Natural killer cell (primary cell): ENCODE results near the gene RHEX. TPM values are rescaled to one million over a fixed set of nuclear protein-coding genes. Genes with fewer than 3 reads are reported as not detected.

ENCODE experiments used
- ATAC-seq, 3 donors: fragments of 150-1000 bp in 2 of 3; fragments of 200-7000 bp in 1 of 3; cut with Tn5 transposase; 1 replicate in 1 of 3; 2 replicates in 2 of 3; pipeline ENCODE4 v1.10.0; 2021; ENCODE audit warnings: mild to moderate bottlenecking in 2 of 3, moderate library complexity in 2 of 3
- DNase-seq, 2 donors: peaks; one replicate each; pipeline versions ENCODE4 v3.0.0 to v3.0.0-alpha.2; 2013 to 2021; ENCODE audit warnings: mixed read lengths in 1 of 2
- H3K27ac ChIP-seq: one replicate; pipeline ENCODE4 v1.5.1; 2013; ENCODE audit warnings: mild to moderate bottlenecking, low read length
- H3K27me3 ChIP-seq: one replicate; pipeline ENCODE4 v1.6.1; 2013; ENCODE audit warnings: low read length; ENCODE audit not compliant: control insufficient read depth, insufficient read depth
- H3K36me3 ChIP-seq: one replicate; pipeline ENCODE4 v1.6.1; 2013; ENCODE audit warnings: low read length; ENCODE audit not compliant: control insufficient read depth, insufficient read depth
- H3K4me1 ChIP-seq: one replicate; pipeline ENCODE4 v1.6.1; 2013; ENCODE audit warnings: low read length; ENCODE audit not compliant: control insufficient read depth, insufficient read depth
- H3K4me3 ChIP-seq: one replicate; pipeline ENCODE4 v1.5.1; 2013; ENCODE audit warnings: low read length
- H3K9me3 ChIP-seq: one replicate; pipeline ENCODE4 v1.6.1; 2013; ENCODE audit warnings: low read length; ENCODE audit not compliant: control insufficient read depth, insufficient read depth
- H3K27ac Mint-ChIP-seq, 2 donors: one replicate each; pipeline ENCODE4 v1.8.0; 2022; ENCODE audit warnings: mild to moderate bottlenecking in 2 of 2, mixed read lengths in 2 of 2, moderate library complexity in 1 of 2
- H3K27me3 Mint-ChIP-seq, 2 donors: one replicate each; pipeline ENCODE4 v1.8.0; 2022; ENCODE audit warnings: low read depth in 2 of 2, mixed read lengths in 2 of 2
- H3K36me3 Mint-ChIP-seq: one replicate; pipeline ENCODE4 v1.8.0; 2022; ENCODE audit warnings: mixed read lengths
- H3K4me1 Mint-ChIP-seq, 2 donors: one replicate each; pipeline ENCODE4 v1.8.0; 2022; ENCODE audit warnings: mixed read lengths in 2 of 2
- H3K4me3 Mint-ChIP-seq: one replicate; pipeline ENCODE4 v1.8.0; 2022; ENCODE audit warnings: mild to moderate bottlenecking, moderate library complexity, mixed read lengths
- H3K9me3 Mint-ChIP-seq, 2 donors: one replicate each; pipeline ENCODE4 v1.8.0; 2022; ENCODE audit warnings: mixed read lengths in 2 of 2
- CTCF ChIP-seq: fragments of 200-600 bp; IDR thresholded peaks from one replicate; pipeline ENCODE4 v1.8.0; 2022; ENCODE audit warnings: antibody characterized with exemption
- WGBS: methylation state at CpG from one replicate; pipeline ENCODE4 v1.1.7; 2013; ENCODE audit warnings: missing lambda C conversion rate; ENCODE audit not compliant: insufficient coverage; 5-methylcytosine and 5-hydroxymethylcytosine counted together
- intact Hi-C: fragments of 100-400 bp; cut with micrococcal nuclease; formaldehyde crosslinking; loops from one replicate; pipeline ENCODE4 v1.14.2; 2022
- total RNA-seq, 4 donors: library from RNA; stranded (reverse); fragments of 120-200 nt in 1 of 4; gene quantifications; one replicate each; pipeline versions ENCODE4 v1.2.3 to v1.2.4, GENCODE V29; 2013 to 2022

Gene RHEX
- total RNA-seq, 3 donors from 2014 or later (not counting 1 experiment from before 2014, with no cell fraction given) = 0.24 to 21.3 TPM; not detected in 1

GRCh38 chr1:206082831-206083695 is 30.1 kb downstream of the RHEX start:
- Histone ChIP-seq H3K36me3 (no peaks in the 10 kb centered on the region), H3K9me3 (no peaks in the 10 kb centered on the region), H3K27me3 (no peaks in the 10 kb centered on the region), H3K27ac (no peak overlapping the region), H3K4me1 (peaks cover 4% of the 10 kb centered on the region), H3K4me3 (no peak overlapping the region)
- no peak overlapping the region for H3K4me3 Mint-ChIP-seq
- ATAC-seq (no peak), DNase-seq (no peak)
- peaks cover 0 to 7% of the 10 kb centered on the region in 2 donors for H3K27me3 Mint-ChIP-seq
- no peaks in the 10 kb centered on the region for H3K36me3 Mint-ChIP-seq
- peaks cover 8 to 12% of the 10 kb centered on the region in 2 donors for H3K4me1 Mint-ChIP-seq
- intact Hi-C loops = no loop called here
- no peak overlapping the region for H3K27ac Mint-ChIP-seq
- no peaks in the 10 kb centered on the region for H3K9me3 Mint-ChIP-seq
- WGBS = 66% methylated on average over 6 of the region's 8 CpGs
- TF ChIP-seq CTCF = no peak

- no peaks in the 10 kb centered on the region for H3K9me3 Mint-ChIP-seq
- no peak for ATAC-seq
- H3K4me3 Mint-ChIP-seq = no peak overlapping the region
- no peak overlapping the region for H3K27ac ChIP-seq
- no peaks in the 10 kb centered on the region for H3K27me3 ChIP-seq
- H3K9me3 ChIP-seq = no peaks in the 10 kb centered on the region
- intact Hi-C loops = no loop called here
- H3K27me3 Mint-ChIP-seq = peaks cover 1 to 7% of the 10 kb centered on the region in 2 donors
- H3K4me1 ChIP-seq = peaks cover 4% of the 10 kb centered on the region
- 96% methylated on average over 2 of the region's 2 CpGs for WGBS
- H3K4me3 ChIP-seq = no peak overlapping the region
- no peak overlapping the region for H3K27ac Mint-ChIP-seq
- DNase-seq = no peak
- H3K36me3 ChIP-seq = no peaks in the 10 kb centered on the region
- H3K4me1 Mint-ChIP-seq = peaks cover 8 to 12% of the 10 kb centered on the region in 2 donors
- no peak for TF ChIP-seq CTCF
- H3K36me3 Mint-ChIP-seq = no peaks in the 10 kb centered on the region
These were observed 30.8 kb downstream of the RHEX start for GRCh38 chr1:206083750-206084149.

- H3K27me3 Mint-ChIP-seq = peaks cover 3 to 4% of the 10 kb centered on the region in 2 donors
- Histone ChIP-seq H3K27me3 (no peaks in the 10 kb centered on the region), H3K27ac (no peak overlapping the region), H3K36me3 (no peaks in the 10 kb centered on the region), H3K4me3 (no peak overlapping the region), H3K4me1 (no peaks in the 10 kb centered on the region), H3K9me3 (no peaks in the 10 kb centered on the region)
- intact Hi-C loops = no loop called here
- no peaks in the 10 kb centered on the region for H3K4me1 Mint-ChIP-seq
- H3K27ac Mint-ChIP-seq = no peak overlapping the region
- whole genome bisulfite sequencing = 92% methylated on average over 3 of the region's 3 CpGs
- DNase-seq (no peak), ATAC-seq (no peak)
- H3K36me3 Mint-ChIP-seq = no peaks in the 10 kb centered on the region
- H3K9me3 Mint-ChIP-seq = no peaks in the 10 kb centered on the region
- H3K4me3 Mint-ChIP-seq = no peak overlapping the region
- TF ChIP-seq CTCF = no peak
These were observed 34.1 kb downstream of the RHEX start for GRCh38 chr1:206087091-206087490.
